ENCODE data around the gene ZNF277.

Gene ZNF277

DNA sequence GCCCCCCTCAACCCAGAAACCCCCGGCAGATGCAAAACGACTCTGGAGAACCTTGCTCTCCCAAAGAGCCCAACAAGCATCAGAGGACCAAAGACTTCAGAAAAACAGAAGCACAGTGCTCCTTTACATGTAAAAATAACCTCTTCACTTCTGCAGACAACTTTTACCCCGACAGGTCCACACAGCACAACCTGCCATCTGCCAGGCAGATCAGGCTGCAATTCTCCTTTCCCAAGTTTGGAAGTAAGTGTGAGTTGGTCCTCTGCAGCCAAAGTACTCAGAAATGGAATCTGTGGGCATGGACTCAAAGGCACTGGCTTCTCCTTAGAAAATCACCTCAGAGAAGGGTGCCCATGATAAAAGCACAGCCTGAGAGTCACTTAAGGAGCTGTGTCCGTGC is 26.3 kb upstream of the ZNF277 start:
- H3F3A ChIP-seq (ENCODE audit: insufficient read depth), result no peaks in the 10 kb centered on the region
- no peak overlapping the region for H3K4me2 ChIP-seq (ENCODE audit: low read depth, low read length, poor library complexity, severe bottlenecking)
- no peaks in the 10 kb centered on the region for H3K9me3 ChIP-seq (ENCODE audit: insufficient read depth, low read length)
- H3K27me3 ChIP-seq (ENCODE audit: low read length), result no peaks in the 10 kb centered on the region
- no peak for TF ChIP-seq EZH2phosphoT487 (conservative IDR thresholded peaks at IDR 0.05; ENCODE audit: low read length)
- TF ChIP-seq, protein P1, sequence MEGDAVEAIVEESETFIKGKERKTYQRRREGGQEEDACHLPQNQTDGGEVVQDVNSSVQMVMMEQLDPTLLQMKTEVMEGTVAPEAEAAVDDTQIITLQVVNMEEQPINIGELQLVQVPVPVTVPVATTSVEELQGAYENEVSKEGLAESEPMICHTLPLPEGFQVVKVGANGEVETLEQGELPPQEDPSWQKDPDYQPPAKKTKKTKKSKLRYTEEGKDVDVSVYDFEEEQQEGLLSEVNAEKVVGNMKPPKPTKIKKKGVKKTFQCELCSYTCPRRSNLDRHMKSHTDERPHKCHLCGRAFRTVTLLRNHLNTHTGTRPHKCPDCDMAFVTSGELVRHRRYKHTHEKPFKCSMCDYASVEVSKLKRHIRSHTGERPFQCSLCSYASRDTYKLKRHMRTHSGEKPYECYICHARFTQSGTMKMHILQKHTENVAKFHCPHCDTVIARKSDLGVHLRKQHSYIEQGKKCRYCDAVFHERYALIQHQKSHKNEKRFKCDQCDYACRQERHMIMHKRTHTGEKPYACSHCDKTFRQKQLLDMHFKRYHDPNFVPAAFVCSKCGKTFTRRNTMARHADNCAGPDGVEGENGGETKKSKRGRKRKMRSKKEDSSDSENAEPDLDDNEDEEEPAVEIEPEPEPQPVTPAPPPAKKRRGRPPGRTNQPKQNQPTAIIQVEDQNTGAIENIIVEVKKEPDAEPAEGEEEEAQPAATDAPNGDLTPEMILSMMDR (IDR thresholded peaks at IDR 0.05; ENCODE audit: insufficient read depth, low read length, poor library complexity, severe bottlenecking), result no peak
- H4K20me1 ChIP-seq (ENCODE audit: low read depth, low read length), result no peaks in the 10 kb centered on the region
- no peak overlapping the region for H3K27ac ChIP-seq (ENCODE audit: low read depth, low read length)
- H3K4me3 ChIP-seq (ENCODE audit: insufficient read depth, low read length, poor library complexity, severe bottlenecking), result no peak overlapping the region
- no peak overlapping the region for H2AFZ ChIP-seq (ENCODE audit: low read depth, low read length, severe bottlenecking)
- H3K79me2 ChIP-seq (ENCODE audit: insufficient read depth, low read length), result no peaks in the 10 kb centered on the region
- no peaks in the 10 kb centered on the region for H3K36me3 ChIP-seq (ENCODE audit: low read length)
- no peaks in the 10 kb centered on the region for H3K9me2 ChIP-seq (replicated peaks; ENCODE audit: insufficient read depth, low read length)
- no peak overlapping the region for H3K9ac ChIP-seq (ENCODE audit: low read length)

DNA sequence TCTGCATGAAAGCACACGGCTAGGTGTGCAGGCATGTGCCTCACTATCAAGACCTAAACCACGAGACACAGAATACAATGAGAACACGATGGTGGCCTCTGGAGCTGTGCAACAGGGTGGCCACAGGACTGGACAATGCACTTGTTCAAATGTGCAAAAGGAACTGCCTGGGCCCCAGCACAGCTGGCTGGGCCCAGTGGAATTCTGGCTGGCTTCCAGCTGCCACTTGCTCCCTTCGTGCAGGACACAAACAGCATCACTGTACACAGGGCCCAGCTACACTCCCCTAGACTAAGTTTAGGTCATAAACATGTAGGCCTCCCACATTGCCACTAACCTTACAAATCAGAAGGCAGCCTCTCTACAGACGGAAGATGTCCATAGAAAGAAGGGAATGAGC is 23.7 kb upstream of the ZNF277 start:
- no peaks in the 10 kb centered on the region for H3F3A ChIP-seq (ENCODE audit: insufficient read depth)
- H3K79me2 ChIP-seq (ENCODE audit: insufficient read depth, low read length), result no peaks in the 10 kb centered on the region
- H3K4me3 ChIP-seq (ENCODE audit: insufficient read depth, low read length, poor library complexity, severe bottlenecking), result no peak overlapping the region
- TF ChIP-seq, protein P1 (IDR thresholded peaks at IDR 0.05; ENCODE audit: insufficient read depth, low read length, poor library complexity, severe bottlenecking), result no peak
- TF ChIP-seq EZH2phosphoT487 (conservative IDR thresholded peaks at IDR 0.05; ENCODE audit: low read length), result no peak
- no peaks in the 10 kb centered on the region for H4K20me1 ChIP-seq (ENCODE audit: low read depth, low read length)
- no peaks in the 10 kb centered on the region for H3K9me3 ChIP-seq (ENCODE audit: insufficient read depth, low read length)
- no peak overlapping the region for H3K9ac ChIP-seq (ENCODE audit: low read length)
- H3K27me3 ChIP-seq (ENCODE audit: low read length), result no peaks in the 10 kb centered on the region
- H3K36me3 ChIP-seq (ENCODE audit: low read length), result no peaks in the 10 kb centered on the region
- no peak overlapping the region for H3K27ac ChIP-seq (ENCODE audit: low read depth, low read length)
- H2AFZ ChIP-seq (ENCODE audit: low read depth, low read length, severe bottlenecking), result no peak overlapping the region
- H3K9me2 ChIP-seq (replicated peaks; ENCODE audit: insufficient read depth, low read length), result no peaks in the 10 kb centered on the region
- H3K4me2 ChIP-seq (ENCODE audit: low read depth, low read length, poor library complexity, severe bottlenecking), result no peak overlapping the region

DNA sequence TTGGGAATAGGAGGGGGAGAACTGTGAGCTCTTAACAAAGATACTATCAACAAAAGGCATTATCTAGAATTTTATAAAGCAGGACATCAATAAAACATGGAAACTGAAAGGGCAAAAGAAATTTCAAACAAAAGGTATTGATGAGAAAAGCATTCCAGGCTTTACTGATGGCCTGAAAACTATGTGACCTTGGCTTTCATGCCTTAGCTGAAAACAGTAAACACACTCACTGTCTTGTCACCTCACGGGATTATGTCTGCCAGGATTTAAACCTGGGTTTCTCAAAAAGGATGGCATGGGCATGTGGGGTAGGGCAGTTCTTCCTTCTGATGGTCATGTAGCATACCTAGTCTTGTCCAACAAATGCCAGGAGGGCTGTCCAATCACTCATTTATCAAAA is 23.2 kb upstream of the ZNF277 start:
- Histone ChIP-seq H3K4me2 (ENCODE audit: low read depth, low read length, poor library complexity, severe bottlenecking) (no peak overlapping the region), H2AFZ (ENCODE audit: low read depth, low read length, severe bottlenecking) (no peak overlapping the region), H3K9me2 (replicated peaks; ENCODE audit: insufficient read depth, low read length) (no peaks in the 10 kb centered on the region), H3K27ac (ENCODE audit: low read depth, low read length) (no peak overlapping the region), H3F3A (ENCODE audit: insufficient read depth) (no peaks in the 10 kb centered on the region), H3K36me3 (ENCODE audit: low read length) (no peaks in the 10 kb centered on the region), H3K9ac (ENCODE audit: low read length) (no peak overlapping the region), H3K79me2 (ENCODE audit: insufficient read depth, low read length) (no peaks in the 10 kb centered on the region), H4K20me1 (ENCODE audit: low read depth, low read length) (no peaks in the 10 kb centered on the region), H3K27me3 (ENCODE audit: low read length) (no peaks in the 10 kb centered on the region), H3K9me3 (ENCODE audit: insufficient read depth, low read length) (no peaks in the 10 kb centered on the region), H3K4me3 (ENCODE audit: insufficient read depth, low read length, poor library complexity, severe bottlenecking) (no peak overlapping the region)
- no peak for TF ChIP-seq EZH2phosphoT487 (conservative IDR thresholded peaks at IDR 0.05; ENCODE audit: low read length)
- TF ChIP-seq, protein P1 (IDR thresholded peaks at IDR 0.05; ENCODE audit: insufficient read depth, low read length, poor library complexity, severe bottlenecking), result no peak
